Upper lobe of left lung (tissue), 6 donors: ENCODE measurements around the gene SKIC3. TPM values are rescaled to one million over a fixed set of nuclear protein-coding genes. Genes with fewer than 3 reads are reported as not detected.

Experiments used
- ATAC-seq, 2 donors: fragments of 200-7000 bp; cut with Tn5 transposase; one replicate each; pipeline ENCODE4 v1.9.1; 2022; ENCODE audit warnings: mild to moderate bottlenecking in 2 of 2, moderate library complexity in 2 of 2; ENCODE audit not compliant: low FRiP score in 2 of 2
- DNase-seq, 2 donors: peaks; one replicate each; pipeline ENCODE4 v3.0.0-alpha.2; 2019 to 2020
- H3K27ac ChIP-seq, 4 donors: fragments of 200-600 bp; sonication (generic); one replicate each; pipeline ENCODE4 v1.5.1; 2016 to 2019
- H3K27me3 ChIP-seq, 4 donors: fragments of 200-600 bp; sonication (generic); one replicate each; pipeline ENCODE4 v1.5.1; 2017 to 2019
- H3K36me3 ChIP-seq, 4 donors: fragments of 200-600 bp; sonication (generic); one replicate each; pipeline ENCODE4 v1.5.1; 2016 to 2019
- H3K4me1 ChIP-seq, 4 donors: fragments of 200-600 bp; sonication (generic); one replicate each; pipeline ENCODE4 v1.5.1; 2018 to 2019
- H3K4me3 ChIP-seq, 4 donors: fragments of 200-600 bp; sonication (generic); one replicate each; pipeline ENCODE4 v1.5.1; 2017 to 2019; ENCODE audit warnings: mild to moderate bottlenecking in 2 of 4, moderate library complexity in 1 of 4
- H3K9me3 ChIP-seq, 4 donors: fragments of 200-600 bp; sonication (generic); one replicate each; pipeline ENCODE4 v1.5.1; 2018 to 2019
- CTCF ChIP-seq, 6 experiments: fragments of 450-650 bp in 4 of 6; fragments of 200-600 bp in 2 of 6; sonication (generic) in 2 of 6; IDR thresholded peaks; one replicate each; pipeline ENCODE4 v1.5.1; 2016 to 2019; ENCODE audit warnings: antibody characterized with exemption in 6 of 6
- EP300 ChIP-seq, 4 donors: sonication (generic); formaldehyde crosslinking; IDR thresholded peaks; one replicate each; pipeline ENCODE4 v1.5.1; 2017; ENCODE audit warnings: antibody characterized with exemption in 4 of 4, control low read depth in 2 of 4
- POLR2A ChIP-seq, 4 donors: fragments of 450-650 bp; IDR thresholded peaks; one replicate each; pipeline ENCODE4 v1.5.1; 2016 to 2017; ENCODE audit warnings: antibody characterized with exemption in 4 of 4, mild to moderate bottlenecking in 2 of 4
- POLR2AphosphoS5 ChIP-seq, 2 donors: sonication (generic); formaldehyde crosslinking; IDR thresholded peaks; one replicate each; pipeline ENCODE4 v1.5.1; 2017; ENCODE audit warnings: antibody characterized with exemption in 2 of 2
- WGBS, 2 donors: methylation state at CpG; one replicate each; pipeline ENCODE4 v1.1.5; 2017 to 2018; 5-methylcytosine and 5-hydroxymethylcytosine counted together
- small RNA-seq, 4 donors: library from RNA; depleted of rRNA; stranded (forward); fragments of <200 nt; gene quantifications; one replicate each; pipeline ENCODE3, GENCODE V24; 2016
- total RNA-seq, 6 donors: library from RNA; depleted of rRNA in 4 of 6; stranded (reverse); fragments of >200 nt in 4 of 6; gene quantifications; one replicate each; pipeline versions ENCODE4 v1.1.0 to v1.2.1, GENCODE V29; 2016 to 2021
- donor health status: DM: no; HTN: no; CAD: no; lungs with moderate emphysema.
- donor health status: DM: no; HTN: yes; CAD: no; lungs with severe emphysema.

Gene SKIC3
- total RNA-seq, 6 donors from 2014 or later = 42.5 to 101 (median 54.0) TPM

GRCh38 chr5:95519151-95519550, 35.6 kb downstream of the SKIC3 start:
- Histone ChIP-seq H3K4me3 (no peak overlapping the region), H3K4me1 (no peaks in the 10 kb centered on the region), H3K9me3 (no peaks in the 10 kb centered on the region), H3K27me3 (no peaks in the 10 kb centered on the region), H3K27ac (no peak overlapping the region), H3K36me3 (peaks cover 8 to 88% (median 19%) of the 10 kb centered on the region in 4 donors)
- DNase-seq (no peak), ATAC-seq (no peak)
- no peak for TF ChIP-seq POLR2A (IDR thresholded peaks at IDR 0.05)
- TF ChIP-seq CTCF (IDR thresholded peaks at IDR 0.05) = no peak
- 90 to 96% methylated on average over 1 of the region's 1 CpG for WGBS, 2 donors

- Histone ChIP-seq H3K27me3 (no peaks in the 10 kb centered on the region), H3K4me1 (no peaks in the 10 kb centered on the region), H3K27ac (no peak overlapping the region), H3K36me3 (peaks cover 8 to 88% (median 25%) of the 10 kb centered on the region in 4 donors), H3K9me3 (no peaks in the 10 kb centered on the region), H3K4me3 (no peak overlapping the region)
- TF ChIP-seq POLR2A (IDR thresholded peaks at IDR 0.05) = no peak
- TF ChIP-seq POLR2AphosphoS5 (IDR thresholded peaks at IDR 0.05) = no peak
- no peak for TF ChIP-seq EP300 (IDR thresholded peaks at IDR 0.05)
- no peak for TF ChIP-seq CTCF (IDR thresholded peaks at IDR 0.05)
- DNase-seq = no peak
- 96 to 98% methylated on average over 2 of the region's 2 CpGs for WGBS, 2 donors
- no peak for ATAC-seq
Measured at GRCh38 chr5:95518417-95518816, 36.4 kb downstream of the SKIC3 start.

GRCh38 chr5:95511606-95512005, 43.2 kb downstream of the SKIC3 start:
- DNase-seq (no peak), ATAC-seq (no peak)
- peaks cover 0 to 3% (median 0%) of the 10 kb centered on the region in 4 donors for H3K4me1 ChIP-seq
- TF ChIP-seq POLR2A (IDR thresholded peaks at IDR 0.05) (no peak), EP300 (IDR thresholded peaks at IDR 0.05) (no peak), CTCF (IDR thresholded peaks at IDR 0.05) (no peak), POLR2AphosphoS5 (IDR thresholded peaks at IDR 0.05) (no peak)
- no peak overlapping the region for H3K4me3 ChIP-seq
- WGBS, 2 donors = 89 to 94% methylated on average over 1 of the region's 1 CpG
- peaks cover 12 to 94% (median 46%) of the 10 kb centered on the region in 4 donors for H3K36me3 ChIP-seq
- H3K27me3 ChIP-seq = no peaks in the 10 kb centered on the region
- H3K27ac ChIP-seq = no peak overlapping the region
- H3K9me3 ChIP-seq = no peaks in the 10 kb centered on the region

- no peak for TF ChIP-seq POLR2AphosphoS5 (IDR thresholded peaks at IDR 0.05)
- TF ChIP-seq EP300 (IDR thresholded peaks at IDR 0.05) = no peak
- no peak for TF ChIP-seq POLR2A (IDR thresholded peaks at IDR 0.05)
- Histone ChIP-seq H3K4me3 (no peak overlapping the region), H3K27me3 (no peaks in the 10 kb centered on the region), H3K27ac (no peak overlapping the region), H3K4me1 (peaks cover 0 to 3% (median 0%) of the 10 kb centered on the region in 4 donors), H3K36me3 (peaks cover 8 to 88% (median 47%) of the 10 kb centered on the region in 4 donors), H3K9me3 (no peaks in the 10 kb centered on the region)
- no peak for ATAC-seq
- WGBS, 2 donors = 52 to 71% methylated on average over 1 of the region's 1 CpG
- DNase-seq = no peak
Measured at GRCh38 chr5:95508550-95508949, 46.2 kb downstream of the SKIC3 start.

Small RNA genes within 50 kb of the gene (small RNA-seq; reads per million reads assigned to genes)
- 0 reads per million in 4 donors for gene RNU6-308P

Other genes starting within 250 kb of the SKIC3 start
- gene FAM81B, start 163.6 kb downstream of the SKIC3 start, total RNA-seq = 10 to 100 TPM in 1 of 6 donors, 1 to 10 TPM in 4, under 1 TPM in 1; 0.66 to 44.0 (median 3.2) TPM
- 10 to 100 TPM in 1 of 6 donors, 1 to 10 TPM in 5; 2.1 to 11.0 (median 3.9) TPM for gene ARSK, start 124 bp upstream of the SKIC3 start, total RNA-seq
- 1 to 10 TPM in 1 of 6 donors, under 1 TPM in 2, not detected in 3; 0.30 to 2.0 (median 0.74) TPM for gene GPR150, start 65.1 kb upstream of the SKIC3 start, total RNA-seq
- gene RFESD, start 91.8 kb upstream of the SKIC3 start, total RNA-seq = 1 to 10 TPM; 1.0 to 6.8 (median 1.8) TPM
- gene SPATA9, start 128.0 kb upstream of the SKIC3 start, total RNA-seq = under 1 TPM in 1 of 6 donors, not detected in 5; 0.23 TPM
- gene RHOBTB3, start 176.4 kb upstream of the SKIC3 start, total RNA-seq = 100 to 1,000 TPM in 1 of 6 donors, 10 to 100 TPM in 5; 42.4 to 104 (median 60.9) TPM